Upper lobe of left lung (tissue), 4 donors: Measurements from ENCODE around the gene UPF3B.

Source experiments
- EP300 ChIP-seq, 4 donors: sonication (generic); formaldehyde crosslinking; IDR thresholded peaks; one replicate each; pipeline ENCODE4 v1.5.1; 2017; ENCODE audit warnings: antibody characterized with exemption in 4 of 4, control low read depth in 2 of 4
- POLR2A ChIP-seq, 4 donors: fragments of 450-650 bp; IDR thresholded peaks; one replicate each; pipeline ENCODE4 v1.5.1; 2016 to 2017; ENCODE audit warnings: antibody characterized with exemption in 4 of 4, mild to moderate bottlenecking in 2 of 4
- POLR2AphosphoS5 ChIP-seq, 2 donors: sonication (generic); formaldehyde crosslinking; IDR thresholded peaks; one replicate each; pipeline ENCODE4 v1.5.1; 2017; ENCODE audit warnings: antibody characterized with exemption in 2 of 2
- TF ChIP-seq, protein P1 (sequence below), 6 experiments: fragments of 450-650 bp in 4 of 6; fragments of 200-600 bp in 2 of 6; sonication (generic) in 2 of 6; IDR thresholded peaks; one replicate each; pipeline ENCODE4 v1.5.1; 2016 to 2019; ENCODE audit warnings: antibody characterized with exemption in 6 of 6

DNA sequence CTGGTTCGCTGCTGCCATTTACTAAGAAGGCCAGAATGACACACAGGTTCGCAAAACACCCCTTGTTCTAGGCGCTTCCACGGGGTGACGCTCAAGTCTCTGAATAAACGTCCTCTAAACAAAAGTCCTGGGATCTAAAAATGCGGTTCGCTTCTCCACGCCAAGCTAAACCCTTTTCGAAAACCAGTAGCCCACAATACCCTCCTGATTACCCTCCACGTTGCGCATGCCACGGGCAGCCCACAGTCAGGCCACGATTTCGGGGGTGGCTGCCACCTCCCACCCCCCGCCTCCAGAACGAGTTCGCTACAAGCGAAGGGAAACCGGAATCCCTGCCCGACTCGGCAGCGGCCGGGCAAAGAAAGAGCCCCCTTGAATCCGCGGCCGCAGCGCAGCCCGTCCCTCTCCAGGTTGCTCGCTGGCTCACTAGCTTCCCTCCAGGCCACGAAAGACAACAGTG is 61.8 kb downstream of the UPF3B start:
- TF ChIP-seq, protein P1, sequence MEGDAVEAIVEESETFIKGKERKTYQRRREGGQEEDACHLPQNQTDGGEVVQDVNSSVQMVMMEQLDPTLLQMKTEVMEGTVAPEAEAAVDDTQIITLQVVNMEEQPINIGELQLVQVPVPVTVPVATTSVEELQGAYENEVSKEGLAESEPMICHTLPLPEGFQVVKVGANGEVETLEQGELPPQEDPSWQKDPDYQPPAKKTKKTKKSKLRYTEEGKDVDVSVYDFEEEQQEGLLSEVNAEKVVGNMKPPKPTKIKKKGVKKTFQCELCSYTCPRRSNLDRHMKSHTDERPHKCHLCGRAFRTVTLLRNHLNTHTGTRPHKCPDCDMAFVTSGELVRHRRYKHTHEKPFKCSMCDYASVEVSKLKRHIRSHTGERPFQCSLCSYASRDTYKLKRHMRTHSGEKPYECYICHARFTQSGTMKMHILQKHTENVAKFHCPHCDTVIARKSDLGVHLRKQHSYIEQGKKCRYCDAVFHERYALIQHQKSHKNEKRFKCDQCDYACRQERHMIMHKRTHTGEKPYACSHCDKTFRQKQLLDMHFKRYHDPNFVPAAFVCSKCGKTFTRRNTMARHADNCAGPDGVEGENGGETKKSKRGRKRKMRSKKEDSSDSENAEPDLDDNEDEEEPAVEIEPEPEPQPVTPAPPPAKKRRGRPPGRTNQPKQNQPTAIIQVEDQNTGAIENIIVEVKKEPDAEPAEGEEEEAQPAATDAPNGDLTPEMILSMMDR (IDR thresholded peaks at IDR 0.05): peak in 1 of 6 experiments; percentile 19
- no peak for TF ChIP-seq POLR2AphosphoS5 (IDR thresholded peaks at IDR 0.05)
- no peak for TF ChIP-seq POLR2A (IDR thresholded peaks at IDR 0.05)
- TF ChIP-seq EP300 (IDR thresholded peaks at IDR 0.05): no peak
